Trophoblast cell (in vitro differentiated cells and primary cell): Measurements from ENCODE around the gene NPEPL1.

Experiments used
- DNase-seq, 2 donors: peaks; one replicate each; pipeline ENCODE4 v3.0.0-alpha.2; 2016
- H2AFZ ChIP-seq: 2 replicates; pipeline ENCODE4 v1.6.1; 2013; ENCODE audit warnings: low read length, moderate library complexity, mild to moderate bottlenecking; ENCODE audit not compliant: insufficient read depth, poor library complexity
- H2AK5ac ChIP-seq: 2 replicates; pipeline ENCODE4 v1.6.1; 2013; ENCODE audit warnings: mild to moderate bottlenecking, low read length
- H2BK120ac ChIP-seq: 2 replicates; pipeline ENCODE4 v1.6.1; 2013; ENCODE audit warnings: low read length, mild to moderate bottlenecking, moderate library complexity; ENCODE audit not compliant: insufficient read depth, poor library complexity
- H2BK12ac ChIP-seq: 2 replicates; pipeline ENCODE4 v1.6.1; 2013; ENCODE audit warnings: mild to moderate bottlenecking, low read length, moderate library complexity
- H2BK5ac ChIP-seq: 2 replicates; pipeline ENCODE4 v1.6.1; 2013; ENCODE audit warnings: low read length, low read depth, moderate library complexity, mild to moderate bottlenecking; ENCODE audit not compliant: poor library complexity
- H3K14ac ChIP-seq: 2 replicates; pipeline ENCODE4 v1.6.1; 2013; ENCODE audit warnings: mild to moderate bottlenecking, low read length
- H3K18ac ChIP-seq: 2 replicates; pipeline ENCODE4 v1.6.1; 2013; ENCODE audit warnings: mild to moderate bottlenecking, low read length
- H3K23ac ChIP-seq: 2 replicates; pipeline ENCODE4 v1.6.1; 2013; ENCODE audit warnings: low read length
- H3K27ac ChIP-seq: 2 replicates; pipeline ENCODE4 v1.5.1; 2013; ENCODE audit warnings: low read depth, mild to moderate bottlenecking, inconsistent platforms, low read length, moderate library complexity
- H3K27me3 ChIP-seq: 2 replicates; pipeline ENCODE4 v1.6.1; 2013; ENCODE audit warnings: inconsistent platforms, mild to moderate bottlenecking, low read length, moderate library complexity; ENCODE audit not compliant: insufficient read depth
- H3K36me3 ChIP-seq, 2 experiments: 1 replicate in 1 of 2; 2 replicates in 1 of 2; pipeline ENCODE4 v1.6.1; 2013; ENCODE audit warnings: low read length in 2 of 2, mild to moderate bottlenecking in 2 of 2, moderate library complexity in 1 of 2; ENCODE audit not compliant: insufficient read depth in 2 of 2, control insufficient read depth in 1 of 2
- H3K4ac ChIP-seq: 2 replicates; pipeline ENCODE4 v1.6.1; 2013; ENCODE audit warnings: low read depth, mild to moderate bottlenecking, low read length, moderate library complexity
- H3K4me1 ChIP-seq, 2 experiments: 1 replicate in 1 of 2; 2 replicates in 1 of 2; pipeline ENCODE4 v1.6.1; 2013; ENCODE audit warnings: low read length in 2 of 2, mild to moderate bottlenecking in 2 of 2, moderate library complexity in 1 of 2; ENCODE audit not compliant: insufficient read depth in 2 of 2, control insufficient read depth in 1 of 2
- H3K4me2 ChIP-seq: 2 replicates; pipeline ENCODE4 v1.6.1; 2013; ENCODE audit warnings: inconsistent platforms, mild to moderate bottlenecking, low read length, moderate library complexity
- H3K4me3 ChIP-seq: 2 replicates; pipeline ENCODE4 v1.5.1; 2013; ENCODE audit warnings: mild to moderate bottlenecking, low read depth, low read length, inconsistent platforms
- H3K79me1 ChIP-seq: one replicate; pipeline ENCODE4 v1.6.1; 2013; ENCODE audit warnings: low read length
- H3K79me2 ChIP-seq: 2 replicates; pipeline ENCODE4 v1.6.1; 2013; ENCODE audit warnings: low read length, mild to moderate bottlenecking; ENCODE audit not compliant: control insufficient read depth, insufficient read depth, poor library complexity
- H3K9ac ChIP-seq: 2 replicates; pipeline ENCODE4 v1.6.1; 2013; ENCODE audit warnings: mild to moderate bottlenecking, low read length
- H3K9me3 ChIP-seq: 2 replicates; pipeline ENCODE4 v1.6.1; 2013; ENCODE audit warnings: low read depth, mild to moderate bottlenecking, control low read depth, inconsistent platforms, low read length; ENCODE audit not compliant: insufficient read depth
- H4K12ac ChIP-seq: 2 replicates; pipeline ENCODE4 v1.6.1; 2013; ENCODE audit warnings: low read depth, mild to moderate bottlenecking, low read length, moderate library complexity
- H4K8ac ChIP-seq: 2 replicates; pipeline ENCODE4 v1.6.1; 2013; ENCODE audit warnings: low read depth, mild to moderate bottlenecking, low read length, moderate library complexity
- H4K91ac ChIP-seq: one replicate; pipeline ENCODE4 v1.6.1; 2013; ENCODE audit warnings: low read depth, mild to moderate bottlenecking, low read length, moderate library complexity
- WGBS: extraction: QIAGEN DNeasy Blood & Tissue Kit; methylation state at CpG from one replicate; pipeline ENCODE4 v1.1.7; 2013; ENCODE audit warnings: missing lambda C conversion rate; ENCODE audit not compliant: insufficient read length, insufficient coverage; ENCODE audit errors: extremely low coverage; 5-methylcytosine and 5-hydroxymethylcytosine counted together

NPEPL1 gene

DNA sequence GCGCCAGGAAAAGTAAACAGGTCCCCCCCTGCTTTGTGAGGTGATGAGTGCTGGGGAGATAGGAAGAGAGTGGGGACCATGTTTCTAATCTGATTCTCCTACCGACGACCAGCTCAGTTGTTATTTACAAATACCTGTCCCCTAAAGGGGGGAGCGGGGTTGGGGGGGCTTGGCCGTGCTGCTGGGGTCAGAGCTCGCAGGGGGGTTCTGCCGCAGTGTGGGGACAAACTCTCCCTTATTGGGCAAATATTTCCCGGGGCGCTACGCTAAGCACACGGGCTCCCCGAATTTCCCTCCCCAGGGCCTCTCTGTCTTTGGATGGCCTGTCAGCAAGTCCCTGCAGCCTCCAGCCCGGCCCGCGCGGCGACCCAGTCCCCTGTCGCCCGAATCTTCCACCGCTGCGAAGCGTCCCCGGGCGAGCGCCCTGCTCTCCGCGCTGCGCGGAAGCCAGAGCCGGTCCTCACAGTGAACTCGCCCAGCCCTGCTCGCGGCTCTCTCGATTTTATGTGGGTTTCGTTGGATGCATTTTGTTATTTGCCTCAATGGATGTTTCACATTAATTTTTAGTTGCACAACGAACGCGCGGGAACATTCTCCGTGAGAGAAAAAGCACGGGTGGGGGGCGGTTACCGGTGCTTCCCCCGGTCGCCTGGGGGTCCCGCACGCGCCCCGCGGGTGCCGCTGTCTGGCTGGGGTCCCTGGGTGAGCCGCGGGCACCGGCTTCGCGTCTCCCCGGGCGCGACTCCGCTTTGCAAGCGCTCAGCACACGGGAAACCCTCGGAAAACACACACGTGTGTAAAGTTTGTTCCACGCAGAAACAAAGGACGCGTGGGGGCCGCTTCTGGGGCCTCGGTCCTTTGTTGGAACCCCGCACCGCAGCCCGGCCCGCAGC, 43.1 kb upstream of the NPEPL1 start:
- Histone ChIP-seq H4K8ac (peak overlapping the region; percentile 100), H3K9me3 (no peaks in the 10 kb centered on the region), H3K4me3 (peak overlapping the region; percentile 63), H3K4me1 (peaks cover 2 to 3% of the 10 kb centered on the region in 2 experiments), H2BK120ac (peak overlapping the region; percentile 94), H3K23ac (no peak overlapping the region), H2BK12ac (peak overlapping the region; percentile 43), H3K4me2 (peak overlapping the region; percentile 84), H3K9ac (peak overlapping the region; percentile 72), H3K18ac (peak overlapping the region; percentile 96), H2AK5ac (no peak overlapping the region), H3K79me2 (peaks cover 20% of the 10 kb centered on the region), H2AFZ (peak overlapping the region; percentile 96), H3K27ac (peak overlapping the region; percentile 88), H3K4ac (peak overlapping the region; percentile 88), H4K91ac (peak overlapping the region; percentile 99), H4K12ac (peak overlapping the region; percentile 96), H3K36me3 (no peaks in the 10 kb centered on the region), H2BK5ac (peak overlapping the region; percentile 88), H3K27me3 (no peaks in the 10 kb centered on the region), H3K14ac (peak overlapping the region; percentile 96), H3K79me1 (peaks cover 25% of the 10 kb centered on the region)
- no CpG with 5 or more reads among the region's 73 CpGs for WGBS
- no peak for DNase-seq

DNA sequence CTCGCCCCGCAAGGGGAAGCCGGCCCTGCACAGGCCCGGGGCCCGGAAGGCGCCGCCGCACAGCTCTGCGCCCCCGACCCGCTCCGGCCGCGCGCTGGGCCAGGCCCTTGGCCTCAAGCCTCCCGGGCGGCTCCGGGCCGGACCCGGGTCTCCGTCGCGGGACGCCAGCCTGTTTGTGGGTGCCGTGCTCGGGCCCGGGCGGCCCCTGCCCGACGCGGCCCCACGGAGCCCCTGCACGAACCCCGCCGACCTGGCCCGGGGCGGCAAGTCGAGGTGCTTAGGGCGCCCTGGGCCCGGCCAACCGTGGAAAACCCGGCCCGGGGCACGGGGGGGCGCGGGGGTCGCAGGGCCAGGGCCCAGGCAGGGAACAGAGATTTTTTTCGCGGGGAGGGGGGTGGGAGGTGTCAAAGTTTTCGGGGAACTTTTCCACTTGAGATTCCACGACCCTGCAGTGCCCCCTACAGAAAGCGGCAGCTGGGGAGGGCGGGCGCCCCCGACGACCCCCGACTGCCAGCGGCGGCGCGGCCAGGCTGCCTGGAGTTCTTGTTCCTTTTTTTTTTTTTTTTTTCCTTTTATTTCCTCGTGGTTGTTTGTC, 42.3 kb upstream of the NPEPL1 start:
- no peaks in the 10 kb centered on the region for H3K27me3 ChIP-seq
- peaks cover 25% of the 10 kb centered on the region for H3K79me1 ChIP-seq
- H3K79me2 ChIP-seq: peaks cover 20% of the 10 kb centered on the region
- H3K23ac ChIP-seq: no peak overlapping the region
- peak overlapping the region; percentile 96 for H2AFZ ChIP-seq
- peak overlapping the region; percentile 63 for H3K4me3 ChIP-seq
- peak overlapping the region; percentile 72 for H3K9ac ChIP-seq
- no peaks in the 10 kb centered on the region for H3K9me3 ChIP-seq
- H2BK12ac ChIP-seq: peak overlapping the region; percentile 43
- peak overlapping the region; percentile 96 for H3K18ac ChIP-seq
- H3K4me1 ChIP-seq: peaks cover 2 to 3% of the 10 kb centered on the region in 2 experiments
- H2AK5ac ChIP-seq: peak overlapping the region; percentile 29
- peak overlapping the region; percentile 99 for H4K91ac ChIP-seq
- H3K4me2 ChIP-seq: peak overlapping the region; percentile 84
- H3K36me3 ChIP-seq: no peaks in the 10 kb centered on the region
- DNase-seq: no peak
- H3K4ac ChIP-seq: peak overlapping the region; percentile 88
- peak overlapping the region; percentile 96 for H3K14ac ChIP-seq
- H4K8ac ChIP-seq: peak overlapping the region; percentile 100
- peak overlapping the region; percentile 94 for H2BK120ac ChIP-seq
- no CpG with 5 or more reads among the region's 62 CpGs for WGBS
- peak overlapping the region; percentile 96 for H4K12ac ChIP-seq
- peak overlapping the region; percentile 88 for H2BK5ac ChIP-seq
- H3K27ac ChIP-seq: peak overlapping the region; percentile 88

- H3K4ac ChIP-seq: peak within 1 kb of the TSS; percentile 97
Measured at GRCh38 chr20:58650776-58651558, 41.6 kb upstream of the NPEPL1 start, which contains the start of gene STX16. Gene STX16 (plus strand): TSS chr20:58651283. CDS start chr20:58652007, 724 bp downstream.

GRCh38 chr20:58651559-58651945, 41.0 kb upstream of the NPEPL1 start:
- Histone ChIP-seq H3K4me2 (peak overlapping the region; percentile 84), H3K4me1 (peaks cover 2 to 3% of the 10 kb centered on the region in 2 experiments), H4K91ac (peak overlapping the region; percentile 94), H3K27me3 (no peaks in the 10 kb centered on the region), H3K27ac (peak overlapping the region; percentile 88), H3K79me2 (peaks cover 20% of the 10 kb centered on the region), H3K9ac (peak overlapping the region; percentile 94), H3K9me3 (no peaks in the 10 kb centered on the region), H3K4ac (peak overlapping the region; percentile 97), H3K79me1 (peaks cover 25% of the 10 kb centered on the region), H4K8ac (peak overlapping the region; percentile 100), H3K36me3 (no peaks in the 10 kb centered on the region), H3K14ac (peak overlapping the region; percentile 84), H2BK120ac (peak overlapping the region; percentile 81), H2AK5ac (peak overlapping the region; percentile 98), H2BK12ac (peak overlapping the region; percentile 5), H3K18ac (peak overlapping the region; percentile 96), H4K12ac (peak overlapping the region; percentile 98), H3K4me3 (peak overlapping the region; percentile 89), H2BK5ac (peak overlapping the region; percentile 71), H2AFZ (peak overlapping the region; percentile 94), H3K23ac (no peak overlapping the region)
- no CpG with 5 or more reads among the region's 18 CpGs for WGBS
- DNase-seq: no peak

More at GRCh38 chr20:58650776-58651558, 41.6 kb upstream of the NPEPL1 start, which contains the start of gene STX16:
- peak; percentile 78 to 91 for DNase-seq
- peak within 1 kb of the TSS; percentile 99 for H4K91ac ChIP-seq
- peak within 1 kb of the TSS; percentile 100 for H4K8ac ChIP-seq
- peak within 1 kb of the TSS; percentile 89 for H3K4me3 ChIP-seq
- no peaks in the 10 kb centered on the region for H3K27me3 ChIP-seq
- peak within 1 kb of the TSS; percentile 96 for H2AFZ ChIP-seq
- H3K36me3 ChIP-seq: no peaks in the 10 kb centered on the region
- H2BK5ac ChIP-seq: peak within 1 kb of the TSS; percentile 93
- peak within 1 kb of the TSS; percentile 94 for H3K9ac ChIP-seq
- H3K18ac ChIP-seq: peak within 1 kb of the TSS; percentile 99
- peak within 1 kb of the TSS; percentile 88 for H3K27ac ChIP-seq
- no CpG with 5 or more reads among the region's 49 CpGs for WGBS
- no peaks in the 10 kb centered on the region for H3K9me3 ChIP-seq
- peak within 1 kb of the TSS; percentile 98 for H4K12ac ChIP-seq
- H2BK12ac ChIP-seq: peak within 1 kb of the TSS; percentile 83
- peak within 1 kb of the TSS; percentile 99 for H2BK120ac ChIP-seq
- peak within 1 kb of the TSS; percentile 96 for H3K14ac ChIP-seq
- peaks cover 20% of the 10 kb centered on the region for H3K79me2 ChIP-seq
- H3K79me1 ChIP-seq: peaks cover 25% of the 10 kb centered on the region
- H2AK5ac ChIP-seq: peak within 1 kb of the TSS; percentile 98
- peak within 1 kb of the TSS; percentile 84 for H3K4me2 ChIP-seq
- H3K4me1 ChIP-seq: peaks cover 2 to 3% of the 10 kb centered on the region in 2 experiments
- H3K23ac ChIP-seq: no peak within 1 kb of the TSS
